AML-193 (cell line): ENCODE measurements around the gene ZBTB32.

Experiments used
- DNase-seq, 2 experiments: peaks; one replicate each; lab custom pipeline; 2025; lab: John Stamatoyannopoulos, UW

The ZBTB32 gene

GRCh38 chr19:35752746-35753350 is 48.5 kb downstream of the ZBTB32 start:
- DNase-seq: no peak

DNA sequence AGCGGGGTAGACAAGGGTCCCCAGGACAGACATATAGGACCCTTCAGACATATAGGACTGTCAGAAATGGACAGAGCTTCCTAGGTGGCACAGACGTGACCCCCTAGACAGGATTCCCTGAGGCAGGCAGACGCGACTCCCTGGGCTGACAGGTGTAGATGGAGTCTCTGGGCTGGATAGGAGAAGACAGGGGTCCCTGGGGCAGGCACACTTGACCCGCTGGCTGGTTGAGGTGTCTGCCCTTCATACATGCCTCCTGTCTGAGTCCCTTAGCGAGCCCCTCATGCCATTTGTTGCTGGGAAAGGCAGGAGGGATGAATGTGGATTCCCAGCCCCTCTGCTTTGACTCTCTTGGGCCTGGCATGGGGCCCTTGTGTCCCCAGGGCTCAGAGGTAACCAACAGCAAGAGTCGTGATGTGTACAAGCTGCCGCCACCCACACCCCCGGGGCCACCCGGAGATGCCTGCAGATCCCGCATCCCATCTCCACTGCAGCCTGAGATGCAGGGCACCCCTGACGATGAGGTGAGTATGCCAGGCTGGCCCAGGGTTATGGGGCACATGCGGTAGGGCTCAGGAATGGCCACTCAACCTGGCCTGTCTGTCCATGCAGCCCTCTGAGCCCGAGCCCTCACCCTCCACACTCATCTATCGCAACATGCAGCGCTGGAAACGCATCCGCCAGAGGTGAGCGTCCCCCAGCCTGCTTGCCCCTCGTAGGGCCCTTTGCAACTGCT is 49.4 kb downstream of the ZBTB32 start:
- no peak for DNase-seq

DNA sequence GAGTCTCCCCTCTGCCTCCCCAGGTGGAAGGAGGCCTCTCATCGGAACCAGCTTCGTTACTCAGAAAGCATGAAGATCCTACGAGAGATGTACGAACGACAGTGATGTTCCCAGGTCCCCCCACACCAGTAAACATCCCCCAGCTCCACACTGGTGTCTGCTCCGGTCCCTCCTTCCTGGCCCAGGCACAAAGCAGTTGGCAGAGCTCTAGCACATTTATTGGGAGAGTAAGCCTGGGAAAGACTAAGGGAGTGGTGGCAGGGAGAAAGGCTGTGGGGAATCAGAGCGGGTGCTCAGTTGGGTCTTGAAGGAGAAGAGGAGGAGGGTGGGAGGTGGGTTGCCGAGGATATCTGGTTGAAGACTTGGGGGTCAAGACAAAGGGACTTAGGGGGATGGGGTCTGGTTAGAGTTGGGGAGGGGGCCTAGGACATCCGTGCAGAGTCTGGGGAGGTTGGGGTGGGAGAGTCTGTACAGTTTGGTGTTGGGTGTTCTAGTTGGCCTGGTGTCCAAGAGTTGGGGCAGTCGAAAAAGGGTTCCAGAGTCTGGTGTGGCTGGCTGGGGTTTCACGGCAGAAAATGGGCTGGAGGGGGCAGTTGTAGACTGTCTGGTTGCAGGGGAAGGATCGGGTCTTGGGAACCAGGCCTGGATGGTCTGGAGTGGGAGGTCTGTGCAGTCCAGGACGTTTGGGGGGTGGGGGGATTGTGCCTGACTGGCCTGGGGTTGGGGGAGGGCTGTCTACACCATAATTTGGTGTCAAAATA is 50.2 kb downstream of the ZBTB32 start:
- DNase-seq: no peak

- DNase-seq: no peak
Measured at GRCh38 chr19:35755131-35755549, 50.8 kb downstream of the ZBTB32 start.

GRCh38 chr19:35755550-35756376 is 51.4 kb downstream of the ZBTB32 start:
- no peak for DNase-seq

- no peak for DNase-seq
Measured at GRCh38 chr19:35756377-35757230, 52.2 kb downstream of the ZBTB32 start, which contains the start of gene HSPB6. Gene HSPB6 (minus strand): TSS chr19:35757029. CDS start chr19:35757008, 21 bp downstream.

- no peak for DNase-seq
Measured at GRCh38 chr19:35757231-35757748, 52.9 kb downstream of the ZBTB32 start.

DNA sequence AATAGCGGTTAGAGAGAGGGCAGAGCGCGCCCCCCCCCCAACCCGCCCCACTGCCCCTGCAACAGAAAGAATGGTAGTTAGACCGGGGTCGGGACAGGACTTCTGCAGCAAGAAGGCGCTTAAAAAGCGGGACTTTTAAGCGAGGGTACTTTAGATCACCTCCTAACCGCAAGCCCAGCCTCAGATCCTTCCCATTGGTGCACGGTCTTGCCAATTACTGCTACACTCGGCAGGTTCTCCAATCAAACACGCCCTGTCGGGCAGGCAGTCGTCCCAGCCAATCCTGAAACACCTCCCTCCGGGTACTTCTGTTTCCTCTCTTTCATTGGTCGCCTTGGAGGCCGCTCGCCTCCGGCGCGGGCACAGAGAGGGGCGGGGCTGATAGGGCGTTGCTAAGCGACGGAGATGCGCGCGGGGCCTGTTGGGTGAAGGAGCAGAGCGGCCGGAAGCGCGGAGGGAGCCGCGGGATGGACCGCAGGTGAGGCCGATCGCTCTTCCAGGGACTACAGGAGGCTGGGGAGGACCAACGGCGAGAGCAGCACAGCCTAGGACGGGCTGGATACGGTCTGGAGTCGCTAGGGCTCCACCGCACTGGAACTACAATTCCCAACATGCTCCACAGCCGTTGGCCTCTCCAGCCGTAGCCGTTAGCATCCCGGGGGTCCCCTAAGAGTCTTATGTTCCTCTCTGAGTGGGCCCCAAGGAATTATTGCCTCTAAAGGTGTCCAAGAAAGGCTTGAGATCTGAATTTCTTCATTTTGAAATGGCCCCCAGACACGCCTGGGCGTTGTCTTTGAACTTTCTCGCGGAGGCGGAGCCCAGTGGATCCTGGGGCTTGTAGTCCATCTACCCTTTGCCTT is 53.6 kb downstream of the ZBTB32 start, which contains the start of gene PROSER3:
PROSER3 (plus strand) TSS at position 428 of the 860 bp plus-strand sequence; CDS start at position 468, 40 bp downstream.
- peak; percentile 97 to 98 for DNase-seq

DNA sequence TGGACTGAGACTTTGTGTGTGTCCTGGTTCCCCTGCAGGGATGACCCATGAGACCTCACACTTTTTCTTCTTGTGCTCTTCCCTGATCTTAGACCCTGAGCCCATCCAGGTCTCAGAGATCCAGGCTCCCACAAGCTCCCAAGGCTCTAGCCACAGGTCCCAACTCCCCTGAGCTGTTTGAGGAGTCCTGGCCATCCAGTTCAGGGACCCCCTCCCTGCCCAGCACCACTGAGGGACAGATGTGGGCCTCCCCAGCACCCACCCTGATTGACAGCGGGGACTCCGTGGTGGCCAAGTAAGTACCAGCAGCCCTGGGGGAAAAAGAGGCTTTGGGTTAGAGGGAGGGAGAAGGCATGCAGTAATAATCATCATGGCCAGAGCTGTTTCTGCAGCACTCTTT is 55.3 kb downstream of the ZBTB32 start:
- no peak for DNase-seq

GRCh38 chr19:35760711-35761349 is 56.5 kb downstream of the ZBTB32 start:
- no peak for DNase-seq

GRCh38 chr19:35764432-35765315 is 60.3 kb downstream of the ZBTB32 start:
- no peak for DNase-seq
